Astrocyte (in vitro differentiated cells and primary cell): ENCODE measurements around the gene FSTL4. TPM values are rescaled to one million over a fixed set of nuclear protein-coding genes. Genes with fewer than 3 reads are reported as not detected.

ENCODE experiments used
- DNase-seq: peaks from one replicate; pipeline ENCODE4 v3.0.0-alpha.2; 2010; ENCODE audit warnings: low read depth
- FAIRE-seq: peaks from 2 replicates; lab custom pipeline; 2011; peaks lifted over from hg19 to GRCh38; lab: Jason Lieb, UNC
- H2AFZ ChIP-seq: 2 replicates; pipeline ENCODE4 v1.6.0; 2012; ENCODE audit warnings: low read depth, low read length, inconsistent platforms
- H3K27ac ChIP-seq: 2 replicates; pipeline ENCODE4 v1.5.1; 2011; ENCODE audit warnings: low read depth, low read length, inconsistent platforms
- H3K27me3 ChIP-seq: 2 replicates; pipeline ENCODE4 v1.6.0; 2011; ENCODE audit warnings: low read length, inconsistent platforms; ENCODE audit not compliant: insufficient read depth
- H3K36me3 ChIP-seq: 2 replicates; pipeline ENCODE4 v1.5.1; 2011; ENCODE audit warnings: low read length, inconsistent platforms; ENCODE audit not compliant: insufficient read depth
- H3K4me1 ChIP-seq: 2 replicates; pipeline ENCODE4 v1.5.1; 2011; ENCODE audit warnings: low read length, inconsistent platforms; ENCODE audit not compliant: insufficient read depth
- H3K4me2 ChIP-seq: 2 replicates; pipeline ENCODE4 v1.6.0; 2012; ENCODE audit warnings: low read length, inconsistent platforms
- H3K4me3 ChIP-seq: 2 replicates; pipeline ENCODE4 v1.5.1; 2011; ENCODE audit warnings: low read depth, mild to moderate bottlenecking, low read length, inconsistent platforms; ENCODE audit not compliant: insufficient read depth
- H3K79me2 ChIP-seq: 2 replicates; pipeline ENCODE4 v1.6.0; 2012; ENCODE audit warnings: mild to moderate bottlenecking, low read length, inconsistent platforms; ENCODE audit not compliant: insufficient read depth
- H3K9ac ChIP-seq: 2 replicates; pipeline ENCODE4 v1.6.0; 2012; ENCODE audit warnings: mild to moderate bottlenecking, low read length, inconsistent platforms
- H3K9me3 ChIP-seq: 2 replicates; pipeline ENCODE4 v1.5.1; 2012; ENCODE audit warnings: low read depth, mild to moderate bottlenecking, low read length, inconsistent platforms; ENCODE audit not compliant: insufficient read depth
- H4K20me1 ChIP-seq: 2 replicates; pipeline ENCODE4 v1.6.0; 2012; ENCODE audit warnings: low read length, inconsistent platforms; ENCODE audit not compliant: insufficient read depth
- H3K27ac Mint-ChIP-seq: one replicate; pipeline ENCODE4 v1.8.0; 2021; ENCODE audit warnings: mild to moderate bottlenecking, mixed read lengths; ENCODE audit not compliant: unreplicated experiment
- H3K27me3 Mint-ChIP-seq: one replicate; pipeline ENCODE4 v1.8.0; 2021; ENCODE audit warnings: low read depth, mixed read lengths; ENCODE audit not compliant: unreplicated experiment
- H3K36me3 Mint-ChIP-seq: one replicate; pipeline ENCODE4 v1.8.0; 2021; ENCODE audit warnings: low read depth, mixed read lengths; ENCODE audit not compliant: unreplicated experiment
- H3K4me1 Mint-ChIP-seq: one replicate; pipeline ENCODE4 v1.8.0; 2021; ENCODE audit warnings: low read depth, mixed read lengths; ENCODE audit not compliant: unreplicated experiment
- H3K4me3 Mint-ChIP-seq: one replicate; pipeline ENCODE4 v1.8.0; 2021; ENCODE audit warnings: mild to moderate bottlenecking, moderate library complexity, mixed read lengths; ENCODE audit not compliant: unreplicated experiment
- H3K9me3 Mint-ChIP-seq: one replicate; pipeline ENCODE4 v1.8.0; 2021; ENCODE audit warnings: mild to moderate bottlenecking, mixed read lengths; ENCODE audit not compliant: unreplicated experiment
- CTCF ChIP-seq: IDR thresholded peaks from 2 replicates; pipeline ENCODE4 v1.5.1; 2011; ENCODE audit warnings: low read depth, mild to moderate bottlenecking, inconsistent platforms, low read length, moderate library complexity; ENCODE audit not compliant: insufficient read depth
- EZH2 ChIP-seq: IDR thresholded peaks from 2 replicates; pipeline ENCODE4 v1.6.1; 2012; ENCODE audit warnings: mild to moderate bottlenecking, low read length, inconsistent platforms; ENCODE audit not compliant: insufficient read depth
- total RNA-seq: library from RNA; stranded (reverse); gene quantifications from 2 replicates; pipeline ENCODE4 v1.2.1, GENCODE V29; 2021

The FSTL4 gene
- total RNA-seq, 1 donor from 2014 or later: not detected

- Mint-ChIP-seq H3K4me1 (peaks cover 4% of the 10 kb centered on the region), H3K27me3 (peaks cover 29% of the 10 kb centered on the region), H3K27ac (no peak overlapping the region), H3K9me3 (no peaks in the 10 kb centered on the region), H3K36me3 (no peaks in the 10 kb centered on the region), H3K4me3 (no peak overlapping the region)
- Histone ChIP-seq H3K4me2 (no peak overlapping the region), H2AFZ (no peak overlapping the region), H4K20me1 (no peaks in the 10 kb centered on the region), H3K4me1 (no peaks in the 10 kb centered on the region), H3K9me3 (no peaks in the 10 kb centered on the region), H3K4me3 (no peak overlapping the region), H3K27me3 (peaks cover 4% of the 10 kb centered on the region), H3K9ac (no peak overlapping the region), H3K36me3 (no peaks in the 10 kb centered on the region), H3K79me2 (no peaks in the 10 kb centered on the region), H3K27ac (no peak overlapping the region)
- no peak for FAIRE-seq
- TF ChIP-seq CTCF: no peak
- TF ChIP-seq EZH2: no peak
- no peak for DNase-seq
Observed at GRCh38 chr5:133319244-133319643, 293.1 kb downstream of the FSTL4 start.

GRCh38 chr5:133317558-133317957 lies 294.8 kb downstream of the FSTL4 start:
- no peak overlapping the region for H3K4me3 ChIP-seq
- peaks cover 4% of the 10 kb centered on the region for H3K4me1 Mint-ChIP-seq
- no peak for TF ChIP-seq CTCF
- no peak for TF ChIP-seq EZH2
- H3K4me1 ChIP-seq: no peaks in the 10 kb centered on the region
- H2AFZ ChIP-seq: no peak overlapping the region
- no peak overlapping the region for H3K9ac ChIP-seq
- no peak overlapping the region for H3K27ac Mint-ChIP-seq
- no peak overlapping the region for H3K4me2 ChIP-seq
- H3K9me3 Mint-ChIP-seq: no peaks in the 10 kb centered on the region
- no peak overlapping the region for H3K27ac ChIP-seq
- H3K4me3 Mint-ChIP-seq: no peak overlapping the region
- FAIRE-seq: no peak
- no peaks in the 10 kb centered on the region for H4K20me1 ChIP-seq
- no peaks in the 10 kb centered on the region for H3K79me2 ChIP-seq
- no peaks in the 10 kb centered on the region for H3K36me3 ChIP-seq
- H3K36me3 Mint-ChIP-seq: no peaks in the 10 kb centered on the region
- DNase-seq: no peak
- H3K9me3 ChIP-seq: no peaks in the 10 kb centered on the region
- H3K27me3 Mint-ChIP-seq: peaks cover 28% of the 10 kb centered on the region
- H3K27me3 ChIP-seq: peaks cover 4% of the 10 kb centered on the region
